A549 (cell line): ENCODE measurements around the gene KPNA3. TPM values are rescaled to one million over a fixed set of nuclear protein-coding genes. Genes with fewer than 3 reads are reported as not detected.

Source experiments
- ATAC-seq, 2 experiments: fragments of 200-7000 bp in 1 of 2; fragments of >200 bp in 1 of 2; cut with Nextera tagmentation in 1 of 2; cut with Tn5 transposase in 1 of 2; 3 replicates each; pipeline versions ENCODE4 v1.8.0 to v1.9.1; 2018 to 2020; ENCODE audit warnings: mild to moderate bottlenecking in 1 of 2, moderate library complexity in 1 of 2
- CTCF ChIA-PET: fragments of 300-600 bp; sonication (Branson Sonifier 250); formaldehyde crosslinking; extraction: SDS; loops from one replicate; lab custom pipeline; 2021; ENCODE audit warnings: antibody characterized with exemption, inconsistent platforms; lab: Yijun Ruan, JAX
- POLR2A ChIA-PET: fragments of 350-600 bp; formaldehyde crosslinking; extraction: SDS; loops from one replicate; lab custom pipeline; 2021; ENCODE audit warnings: antibody characterized with exemption, inconsistent platforms; lab: Yijun Ruan, JAX
- DNase-seq, 2 experiments: peaks; one replicate each; pipeline versions ENCODE4 v3.0.0 to v3.0.0-alpha.2; 2011 to 2016; ENCODE audit warnings: low read depth in 1 of 2, low spot score in 1 of 2
- FAIRE-seq: peaks from 2 replicates; lab custom pipeline; 2011; peaks lifted over from hg19 to GRCh38; lab: Jason Lieb, UNC
- H3K27ac ChIP-seq, 2 experiments: fragments of >200 bp; sonication (Bioruptor Twin); formaldehyde crosslinking; 3 replicates each; pipeline ENCODE4 v1.5.1; 2016 to 2017
- H3K4me1 ChIP-seq: fragments of >200 bp; sonication (Bioruptor Twin); formaldehyde crosslinking; 3 replicates; pipeline ENCODE4 v1.6.1; 2016
- H3K4me2 ChIP-seq: fragments of >200 bp; sonication (Bioruptor Twin); formaldehyde crosslinking; 3 replicates; pipeline ENCODE4 v1.6.1; 2016
- H3K4me3 ChIP-seq: fragments of >200 bp; sonication (Bioruptor Twin); formaldehyde crosslinking; 3 replicates; pipeline ENCODE4 v1.5.1; 2016
- H3K9me3 ChIP-seq: fragments of >200 bp; sonication (Bioruptor Twin); formaldehyde crosslinking; 3 replicates; pipeline ENCODE4 v1.6.1; 2016
- CEBPB ChIP-seq, 2 experiments: fragments of >200 bp in 1 of 2; sonication (Bioruptor Twin) in 1 of 2; formaldehyde crosslinking in 1 of 2; IDR thresholded peaks; 2 replicates each; pipeline ENCODE4 v1.6.1; 2012 to 2016
- CHD2 ChIP-seq: fragments of 150-350 bp; IDR thresholded peaks from 2 replicates; pipeline ENCODE4 v1.6.1; 2014; ENCODE audit warnings: low read length; ENCODE audit not compliant: partially characterized antibody
- CHD4 ChIP-seq: fragments of 200-600 bp; sonication (generic); IDR thresholded peaks from 2 replicates; pipeline ENCODE4 v1.6.1; 2016; ENCODE audit warnings: antibody characterized with exemption, mild to moderate bottlenecking, borderline replicate concordance
- CTCF ChIP-seq: fragments of >200 bp; sonication (Bioruptor Twin); formaldehyde crosslinking; IDR thresholded peaks from 3 replicates; pipeline ENCODE4 v1.5.1; 2016
- E2F6 ChIP-seq: IDR thresholded peaks from 2 replicates; pipeline ENCODE4 v1.6.1; 2012; ENCODE audit warnings: low read depth, borderline replicate concordance
- EHF ChIP-seq: fragments of 250-450 bp; sonication (Bioruptor Pico); IDR thresholded peaks from 2 replicates; pipeline ENCODE4 v1.5.0; 2020; ENCODE audit warnings: mild to moderate bottlenecking
- EHMT2 ChIP-seq: fragments of 200-600 bp; sonication (generic); IDR thresholded peaks from 2 replicates; pipeline ENCODE4 v1.6.1; 2016; ENCODE audit warnings: antibody characterized with exemption, low read depth, mild to moderate bottlenecking, moderate library complexity
- FOSB ChIP-seq: fragments of 250-450 bp; sonication (Bioruptor Pico); IDR thresholded peaks from 2 replicates; pipeline ENCODE4 v1.5.0; 2020; ENCODE audit warnings: mild to moderate bottlenecking, moderate library complexity
- HDAC2 ChIP-seq: fragments of 200-600 bp; sonication (generic); IDR thresholded peaks from 2 replicates; pipeline ENCODE4 v1.6.1; 2016
- HES2 ChIP-seq: fragments of >200 bp; sonication (Bioruptor Twin); formaldehyde crosslinking; IDR thresholded peaks from 2 replicates; pipeline ENCODE4 v1.6.1; 2016
- HOXB5 ChIP-seq: fragments of 250-450 bp; sonication (Bioruptor Pico); IDR thresholded peaks from 2 replicates; pipeline ENCODE4 v1.5.0; 2020; ENCODE audit warnings: mild to moderate bottlenecking, moderate library complexity
- KDM1A ChIP-seq: fragments of 200-600 bp; sonication (generic); IDR thresholded peaks from 2 replicates; pipeline ENCODE4 v1.6.1; 2016; ENCODE audit warnings: low read depth, mild to moderate bottlenecking
- KDM5A ChIP-seq: fragments of 200-600 bp; sonication (generic); IDR thresholded peaks from 2 replicates; pipeline ENCODE4 v1.6.1; 2016; ENCODE audit warnings: antibody characterized with exemption, mild to moderate bottlenecking
- MAFK ChIP-seq: fragments of 450-650 bp; IDR thresholded peaks from 2 replicates; pipeline ENCODE4 v1.6.1; 2014; ENCODE audit not compliant: partially characterized antibody
- MAX ChIP-seq: IDR thresholded peaks from 2 replicates; pipeline ENCODE4 v1.6.1; 2012
- NR3C1 ChIP-seq: fragments of >200 bp; sonication (Bioruptor Twin); formaldehyde crosslinking; IDR thresholded peaks from 3 replicates; pipeline ENCODE4 v1.6.1; 2017
- PBX3 ChIP-seq: IDR thresholded peaks from 2 replicates; pipeline ENCODE4 v1.6.1; 2012
- SREBF2 ChIP-seq: fragments of 450-650 bp; IDR thresholded peaks from 2 replicates; pipeline ENCODE4 v1.6.1; 2014; ENCODE audit warnings: mild to moderate bottlenecking, moderate library complexity
- TFCP2L1 ChIP-seq: fragments of 250-450 bp; sonication (Bioruptor Pico); IDR thresholded peaks from 2 replicates; pipeline ENCODE4 v1.5.0; 2021; ENCODE audit warnings: mild to moderate bottlenecking
- TP53 ChIP-seq: fragments of 250-450 bp; sonication (Bioruptor Pico); IDR thresholded peaks from 2 replicates; pipeline ENCODE4 v1.5.0; 2021; ENCODE audit warnings: mild to moderate bottlenecking, moderate library complexity
- ZFP36 ChIP-seq: fragments of 450-650 bp; IDR thresholded peaks from 2 replicates; pipeline ENCODE4 v1.6.1; 2014; ENCODE audit warnings: borderline replicate concordance; ENCODE audit not compliant: partially characterized antibody
- ZNF302 ChIP-seq: fragments of 250-450 bp; sonication (Bioruptor Pico); IDR thresholded peaks from 2 replicates; pipeline ENCODE4 v1.9.0; 2021; ENCODE audit warnings: inconsistent platforms, mild to moderate bottlenecking, moderate library complexity
- WGBS: methylation state at CpG from one replicate; pipeline ENCODE4 v1.1.6; 2017; ENCODE audit errors: missing lambda C conversion rate; 5-methylcytosine and 5-hydroxymethylcytosine counted together
- polyA plus RNA-seq, 4 experiments: library from polyadenylated mRNA; depleted of rRNA in 3 of 4; stranded (reverse); fragments of >200 nt; fragmentation: RNase III in 1 of 4; extraction: RNeasy Plus Mini Kit Qiagen cat#74134 plus additional on column Dnase treatment in 1 of 4; gene quantifications; 2 replicates in 3 of 4; 3 replicates in 1 of 4; pipeline ENCODE4 v1.2.3, GENCODE V29; 2011 to 2017

KPNA3 gene
- polyA plus RNA-seq, 2 of the 4 experiments (the other 2 are of a cell fraction): 28.5 to 29.3 TPM

- DNase-seq: no peak
- Histone ChIP-seq H3K4me3 (no peak overlapping the region), H3K4me2 (no peak overlapping the region), H3K9me3 (no peaks in the 10 kb centered on the region), H3K4me1 (peaks cover 21% of the 10 kb centered on the region; the same call in 2 of the 3 replicates), H3K27ac (no peak overlapping the region)
- no peak for ATAC-seq
- CTCF ChIA-PET: no interaction called here
- no peak for FAIRE-seq
- TF ChIP-seq E2F6 (no peak), HDAC2 (no peak), KDM1A (no peak), EHF (no peak)
- POLR2A ChIA-PET: interaction anchor here (1.4 kb wide), 1 partner anchor 8 kb away, joined by 6 read pairs; the partner anchor contains the start of gene KPNA3
- WGBS: 90% methylated on average over 5 of the region's 5 CpGs
These were observed 7.5 kb downstream of the KPNA3 start for GRCh38 chr13:49784886-49785570.

GRCh38 chr13:49783865-49784264 lies 8.6 kb downstream of the KPNA3 start:
- H3K27ac ChIP-seq: no peak overlapping the region
- POLR2A ChIA-PET: interaction anchor here (1.4 kb wide), 1 partner anchor 9 kb away, joined by 6 read pairs; the partner anchor contains the start of gene KPNA3
- no peak overlapping the region for H3K4me3 ChIP-seq
- FAIRE-seq (no peak), DNase-seq (no peak), ATAC-seq (no peak)
- peaks cover 10% of the 10 kb centered on the region; the same call in 2 of the 3 replicates for H3K4me1 ChIP-seq
- no peak overlapping the region for H3K4me2 ChIP-seq
- no peak for TF ChIP-seq TFCP2L1 (CRISPR knock-in tag)
- no peak for TF ChIP-seq FOSB (CRISPR knock-in tag)
- TF ChIP-seq CTCF: no peak
- no peak for TF ChIP-seq CHD2
- TF ChIP-seq MAX: no peak
- no peak for TF ChIP-seq KDM5A
- TF ChIP-seq NR3C1: no peak
- no peak for TF ChIP-seq TP53 (CRISPR knock-in tag)
- TF ChIP-seq ZNF302 (CRISPR knock-in tag): no peak
- no peak for TF ChIP-seq CEBPB (IDR thresholded peaks at IDR 0.05)
- TF ChIP-seq HOXB5: no peak
- no peak for TF ChIP-seq SREBF2
- no peak for TF ChIP-seq HES2
- no peak for TF ChIP-seq CHD4
- no peak for TF ChIP-seq PBX3
- no peak for TF ChIP-seq EHMT2
- no peak for TF ChIP-seq ZFP36
- no peak for TF ChIP-seq MAFK
- no peak for TF ChIP-seq E2F6
- CTCF ChIA-PET: no interaction called here
- no peaks in the 10 kb centered on the region for H3K9me3 ChIP-seq
- 94% methylated on average over 4 of the region's 4 CpGs for WGBS
